ENCODE data around the gene MPND. TPM values are rescaled to one million over a fixed set of nuclear protein-coding genes. Genes with fewer than 3 reads are reported as not detected.
"Not testable (repeated sequence)": the region's sequence is repeated elsewhere in the genome, so short reads cannot be mapped to it uniquely, and the experiment has no call there.

Gene MPND
- total RNA-seq, 1 experiment from 2014 or later = 1.3 TPM

DNA sequence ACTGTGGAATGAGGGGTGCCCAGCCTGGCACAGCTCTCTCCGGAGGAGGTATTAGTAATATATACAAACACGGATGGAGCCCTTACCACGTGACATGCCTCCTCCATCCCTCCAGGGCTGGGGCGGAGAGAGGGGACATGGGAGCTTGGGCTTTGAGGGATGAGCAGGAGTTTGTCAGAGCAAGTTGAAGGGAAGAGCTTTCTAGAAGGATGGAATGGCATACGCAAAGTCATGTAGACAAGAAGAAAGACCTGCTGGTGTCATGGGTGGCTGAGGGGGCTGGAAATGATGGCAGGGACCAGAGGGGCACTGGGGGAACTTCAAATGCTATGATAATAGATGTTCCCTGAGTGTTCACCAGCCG is 2.6 kb downstream of the MPND start:
- no peak for DNase-seq (ENCODE audit: low read depth)

DNA sequence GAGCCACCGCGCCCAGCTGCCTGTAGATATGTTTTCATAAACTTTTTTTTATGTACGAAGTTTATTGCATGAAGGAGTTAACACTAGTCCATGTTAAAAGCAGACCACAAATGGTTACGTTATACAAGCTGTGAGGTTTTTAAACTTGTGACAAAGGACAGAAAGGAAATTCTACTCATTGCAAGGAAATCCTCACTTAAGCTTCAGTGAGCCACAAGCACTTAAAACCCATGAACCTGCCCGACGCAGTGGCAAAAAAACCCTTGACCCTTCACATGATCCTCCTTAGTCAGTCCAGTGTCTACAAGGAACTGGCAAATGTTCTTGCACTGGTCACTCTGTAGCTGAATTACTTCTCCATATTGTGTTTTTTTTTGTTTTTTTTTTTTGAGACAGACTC is 4.2 kb downstream of the MPND start:
- no peak for DNase-seq (ENCODE audit: low read depth)

DNA sequence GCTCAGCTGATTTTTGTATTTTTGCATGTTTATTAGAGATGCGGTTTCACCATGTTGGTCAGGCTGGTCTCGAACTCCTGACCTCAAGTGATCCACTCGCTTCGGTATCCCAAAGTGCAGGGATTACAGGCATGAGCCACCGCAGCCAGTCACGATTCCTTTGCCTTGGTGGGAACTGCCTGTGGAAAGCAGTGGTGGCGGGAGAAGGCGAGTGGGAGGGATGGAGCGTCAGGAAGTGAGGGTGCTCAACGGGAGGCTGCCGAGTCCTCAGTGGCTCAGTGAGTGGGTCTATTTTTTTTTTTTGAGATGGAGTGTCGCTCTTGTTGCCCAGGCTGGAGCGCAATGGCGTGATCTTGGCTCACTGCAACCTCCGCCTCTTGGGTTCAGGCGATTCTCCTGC is 5.9 kb downstream of the MPND start:
- DNase-seq (ENCODE audit: low read depth) = not testable (repeated sequence)

DNA sequence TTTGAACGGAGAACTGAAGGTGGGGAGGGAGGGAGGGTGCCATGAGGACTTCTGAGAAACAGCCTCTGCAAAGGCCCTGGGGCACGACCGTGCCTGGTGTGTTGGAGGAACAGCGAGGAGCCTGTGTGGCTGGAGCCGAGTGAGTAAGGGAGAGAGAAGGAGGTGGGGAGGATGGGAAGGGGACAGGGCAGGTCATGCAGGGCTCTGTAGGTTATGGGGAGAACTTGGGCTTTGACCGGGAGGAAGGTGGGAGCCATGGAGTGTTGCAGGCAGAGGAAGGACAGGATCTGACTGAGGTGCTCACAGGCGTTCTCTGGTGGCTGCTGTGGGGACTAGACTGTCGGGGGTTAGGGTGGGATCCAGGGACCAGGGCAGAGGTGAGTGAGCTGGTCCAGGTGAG is 6.7 kb downstream of the MPND start:
- DNase-seq (ENCODE audit: low read depth) = no peak

DNA sequence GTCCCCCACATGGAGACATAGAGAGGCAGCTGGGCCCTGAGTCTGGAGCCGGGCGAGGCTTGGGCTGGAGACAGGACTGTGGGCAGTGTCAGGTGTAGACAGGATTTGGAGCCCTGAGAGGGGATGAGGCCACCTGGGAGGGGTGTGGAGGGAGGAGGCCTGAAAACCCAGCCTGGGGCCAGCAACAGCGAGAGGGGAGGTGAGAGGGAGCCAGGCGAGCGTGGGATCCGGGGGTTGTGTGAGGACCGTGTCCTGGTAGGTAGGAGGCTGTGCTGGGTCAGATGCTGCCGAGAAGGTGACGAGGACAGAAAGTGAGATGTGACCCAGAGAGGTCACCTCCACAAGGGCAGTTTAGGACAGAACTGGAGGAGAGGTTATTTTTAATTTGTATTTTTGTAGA is 7.4 kb downstream of the MPND start:
- no peak for DNase-seq (ENCODE audit: low read depth)

DNA sequence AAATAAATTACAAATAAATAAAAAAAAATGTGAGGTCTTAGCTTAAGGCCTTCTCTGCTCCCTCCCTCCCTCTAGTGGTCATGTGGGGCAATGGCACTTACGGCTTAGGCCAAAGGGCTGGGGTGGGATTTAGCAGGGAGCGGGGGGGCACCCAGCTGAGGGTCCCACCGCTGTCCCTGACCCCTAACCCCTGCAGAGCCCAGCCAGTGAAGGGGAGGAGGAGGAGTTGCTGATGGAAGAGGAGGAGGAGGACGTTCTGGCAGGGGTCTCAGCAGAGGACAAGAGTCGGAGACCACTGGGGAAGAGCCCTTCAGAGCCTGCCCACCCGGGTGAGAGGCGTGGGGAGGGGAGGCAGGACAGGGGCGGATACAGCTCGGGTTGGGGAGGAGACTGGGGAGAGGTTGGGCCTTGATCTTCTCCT is 9.3 kb downstream of the MPND start:
- no peak for DNase-seq (ENCODE audit: low read depth)

DNA sequence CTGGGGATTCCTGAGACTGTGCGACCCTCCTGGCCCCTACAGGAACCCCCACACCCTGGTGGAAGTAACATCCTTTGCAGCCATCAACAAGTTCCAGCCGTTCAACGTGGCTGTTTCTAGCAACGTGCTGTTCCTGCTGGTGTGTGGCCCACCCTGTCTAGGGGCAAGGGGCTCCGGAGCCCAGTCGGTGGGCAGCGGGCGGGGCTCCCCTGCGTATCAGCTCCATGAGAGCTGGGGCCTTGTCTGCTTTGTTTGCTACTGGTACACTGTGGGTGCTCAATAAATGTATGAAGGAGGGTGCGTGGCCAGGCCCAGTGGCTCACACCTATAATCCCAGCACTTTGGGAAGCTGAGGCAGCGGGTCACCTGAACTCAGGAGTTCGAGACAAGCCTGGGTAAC is 10.9 kb downstream of the MPND start:
- DNase-seq (ENCODE audit: low read depth) = no peak

DNA sequence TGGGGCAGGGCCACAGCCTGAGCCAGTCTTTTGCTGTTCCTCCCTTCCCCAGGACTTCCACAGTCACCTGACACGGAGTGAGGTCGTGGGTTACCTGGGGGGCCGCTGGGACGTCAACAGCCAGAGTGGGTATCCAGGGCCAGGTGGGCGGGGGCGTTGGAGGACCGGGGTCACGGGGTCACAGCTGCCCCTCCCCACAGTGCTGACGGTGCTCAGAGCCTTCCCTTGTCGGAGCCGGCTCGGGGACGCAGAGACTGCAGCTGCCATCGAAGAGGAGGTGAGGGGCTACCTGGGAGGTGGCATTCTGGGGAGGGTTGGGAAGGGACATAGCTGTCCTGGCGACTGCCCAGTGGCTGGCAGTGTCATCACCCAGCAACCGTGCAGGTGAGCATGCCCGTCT is 11.5 kb downstream of the MPND start:
- no peak for DNase-seq (ENCODE audit: low read depth)

DNA sequence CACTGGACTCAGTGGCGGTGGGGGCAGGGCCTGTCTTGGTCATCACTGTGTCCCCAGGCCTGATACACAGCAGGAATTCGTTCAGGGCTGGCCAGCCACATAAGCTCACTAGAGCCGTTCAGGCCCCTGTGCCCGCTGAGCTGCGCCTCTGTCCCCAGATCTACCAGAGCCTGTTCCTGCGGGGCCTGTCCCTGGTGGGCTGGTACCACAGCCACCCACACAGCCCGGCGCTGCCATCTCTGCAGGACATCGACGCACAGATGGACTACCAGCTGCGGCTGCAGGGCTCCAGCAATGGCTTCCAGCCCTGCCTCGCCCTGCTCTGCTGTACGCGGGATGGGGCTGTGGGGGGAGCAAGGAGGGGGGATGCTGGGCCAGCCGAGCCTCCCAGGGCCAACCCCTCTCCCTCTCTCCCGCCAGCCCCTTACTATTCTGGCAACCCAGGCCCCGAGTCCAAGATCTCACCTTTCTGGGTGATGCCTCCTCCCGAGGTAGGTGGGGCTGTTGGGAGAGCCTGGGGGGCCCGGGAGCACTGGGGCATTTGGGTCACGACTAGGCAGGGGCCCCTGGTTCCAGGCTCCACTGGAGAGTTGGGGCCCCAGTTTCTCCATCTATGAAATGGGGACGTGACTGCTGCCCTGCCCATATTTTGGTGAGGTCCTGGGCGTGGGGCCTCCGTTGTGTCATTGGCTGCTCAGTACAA is 13.9 kb downstream of the MPND start:
- DNase-seq (ENCODE audit: low read depth) = no peak

DNA sequence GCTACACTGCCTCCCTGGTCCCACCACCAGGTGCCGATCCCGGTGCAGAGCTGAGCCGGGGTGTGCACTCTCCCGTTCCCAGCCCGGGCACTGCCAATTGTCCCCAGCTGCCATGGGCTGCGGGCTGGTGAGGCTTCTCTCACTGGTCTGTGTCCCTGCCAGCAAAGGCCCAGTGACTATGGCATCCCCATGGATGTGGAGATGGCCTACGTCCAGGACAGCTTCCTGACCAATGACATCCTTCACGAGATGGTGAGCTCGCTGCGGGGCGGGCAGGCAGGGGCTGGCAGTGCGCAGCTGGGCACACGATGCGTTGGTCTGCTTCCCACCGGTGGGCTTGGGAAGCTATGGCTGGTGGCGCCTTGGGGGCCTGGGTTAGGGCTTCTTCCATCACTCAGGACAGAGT is 14.6 kb downstream of the MPND start:
- no peak for DNase-seq (ENCODE audit: low read depth)

DNA sequence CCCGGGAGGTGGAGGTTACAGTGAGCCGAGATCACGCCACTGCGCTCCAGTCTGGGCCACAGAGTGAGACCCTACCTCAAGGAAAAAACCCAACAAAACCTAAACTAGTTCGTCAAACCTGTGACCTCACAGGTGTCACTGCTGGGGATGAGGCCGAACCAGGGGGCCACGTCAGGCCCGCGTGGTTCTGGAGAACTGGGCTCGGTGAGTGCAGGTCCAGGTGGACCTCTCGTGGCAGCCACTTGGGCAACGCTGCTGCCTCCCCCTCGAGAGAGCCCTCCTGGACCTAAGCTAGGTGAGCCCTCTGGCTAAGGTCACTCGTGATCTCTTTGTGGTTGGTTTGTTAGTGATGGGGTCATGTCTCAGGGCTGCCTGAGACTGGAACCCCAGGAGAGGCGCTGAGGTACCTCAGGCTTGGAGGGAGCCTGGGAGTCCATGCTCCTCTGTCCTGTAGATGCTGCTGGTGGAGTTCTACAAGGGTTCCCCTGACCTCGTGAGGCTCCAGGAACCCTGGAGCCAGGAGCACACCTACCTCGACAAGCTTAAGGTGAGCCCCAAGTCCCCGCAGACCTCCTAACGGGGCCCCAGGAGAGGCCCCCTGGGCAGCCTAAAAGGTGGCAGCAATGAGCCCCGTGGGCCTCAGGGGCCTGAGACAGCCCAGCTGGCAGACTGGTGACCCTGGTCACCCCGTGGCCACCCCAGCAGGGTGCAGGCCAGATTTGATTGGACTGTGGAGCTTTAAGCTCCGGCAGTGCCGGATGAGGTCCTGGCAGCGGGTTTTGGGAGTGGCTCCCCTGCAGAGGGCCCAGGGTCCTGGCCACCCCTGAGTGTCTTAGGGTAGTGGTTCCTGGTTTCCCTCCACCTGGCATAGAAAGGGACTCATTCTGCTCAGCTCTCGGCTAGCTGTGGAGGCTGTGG is 15.6 kb downstream of the MPND start:
- no peak for DNase-seq (ENCODE audit: low read depth)

DNA sequence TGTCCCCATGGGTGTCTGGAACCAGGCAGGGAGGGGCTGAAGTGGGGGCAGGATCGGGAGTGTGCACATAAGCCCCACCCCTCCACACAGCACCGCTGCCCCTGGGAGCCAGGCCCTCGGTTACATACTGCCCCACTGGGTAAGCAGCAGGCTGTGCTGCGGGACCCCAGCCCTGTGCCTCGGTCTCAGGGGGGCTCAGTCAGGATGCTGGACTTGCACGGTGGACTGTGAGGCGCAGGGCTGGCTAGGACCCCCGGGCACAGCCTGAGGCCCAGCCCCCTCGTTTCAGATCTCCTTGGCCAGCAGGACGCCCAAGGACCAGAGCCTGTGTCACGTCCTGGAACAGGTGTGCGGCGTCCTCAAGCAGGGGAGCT is 16.3 kb downstream of the MPND start:
- no peak for DNase-seq (ENCODE audit: low read depth)

DNA sequence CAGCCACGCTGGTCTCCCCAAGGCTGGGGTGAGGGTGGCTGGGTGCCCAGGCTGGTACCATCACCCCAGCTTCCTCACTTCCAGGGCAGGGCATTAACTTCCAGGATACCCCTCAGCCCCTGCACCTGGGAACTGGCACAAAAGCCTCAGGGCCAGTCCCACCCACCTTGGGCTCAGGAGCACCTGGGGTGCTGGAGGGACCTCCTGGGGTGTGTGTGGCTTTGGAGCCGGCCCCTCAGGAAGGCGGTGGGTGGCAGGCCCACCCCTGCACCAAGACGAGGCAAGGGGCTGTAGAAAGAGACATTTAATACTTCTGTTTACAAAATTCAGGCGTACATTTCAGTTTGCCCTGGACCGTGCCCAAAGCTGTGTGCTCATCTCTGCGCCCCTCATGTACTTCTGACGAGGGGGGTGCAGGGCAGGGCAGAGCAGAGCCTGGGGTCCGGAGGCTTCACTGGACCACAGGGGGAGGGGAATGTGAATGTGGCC is 16.8 kb downstream of the MPND start:
- no peak for DNase-seq (ENCODE audit: low read depth)

DNA sequence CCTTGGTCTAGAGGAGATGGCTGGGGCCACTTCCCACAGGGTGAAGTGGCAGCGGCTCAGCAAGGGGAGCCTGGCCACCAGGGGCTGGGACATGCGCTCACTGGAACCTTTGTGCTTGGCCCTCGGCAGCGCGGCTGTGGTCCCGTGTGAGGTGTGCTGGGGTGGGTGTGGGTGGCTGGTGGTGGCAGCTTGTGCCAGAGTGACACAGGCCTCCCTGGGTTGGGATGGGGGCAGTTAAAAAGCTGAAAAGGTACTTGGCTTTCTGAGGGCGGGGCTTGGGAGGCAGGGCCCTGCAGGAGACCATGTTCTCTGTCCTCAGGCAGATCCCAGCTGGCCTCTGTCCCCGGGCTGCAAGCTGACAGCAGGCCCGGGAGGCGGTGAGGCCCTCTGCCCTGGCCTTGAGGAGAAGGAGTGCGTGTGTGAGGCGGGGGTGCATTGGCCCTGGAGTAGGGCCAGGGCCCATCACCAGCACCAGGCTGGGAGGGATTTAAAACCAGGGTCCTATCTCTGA is 17.3 kb downstream of the MPND start:
- DNase-seq (ENCODE audit: low read depth) = no peak

DNA sequence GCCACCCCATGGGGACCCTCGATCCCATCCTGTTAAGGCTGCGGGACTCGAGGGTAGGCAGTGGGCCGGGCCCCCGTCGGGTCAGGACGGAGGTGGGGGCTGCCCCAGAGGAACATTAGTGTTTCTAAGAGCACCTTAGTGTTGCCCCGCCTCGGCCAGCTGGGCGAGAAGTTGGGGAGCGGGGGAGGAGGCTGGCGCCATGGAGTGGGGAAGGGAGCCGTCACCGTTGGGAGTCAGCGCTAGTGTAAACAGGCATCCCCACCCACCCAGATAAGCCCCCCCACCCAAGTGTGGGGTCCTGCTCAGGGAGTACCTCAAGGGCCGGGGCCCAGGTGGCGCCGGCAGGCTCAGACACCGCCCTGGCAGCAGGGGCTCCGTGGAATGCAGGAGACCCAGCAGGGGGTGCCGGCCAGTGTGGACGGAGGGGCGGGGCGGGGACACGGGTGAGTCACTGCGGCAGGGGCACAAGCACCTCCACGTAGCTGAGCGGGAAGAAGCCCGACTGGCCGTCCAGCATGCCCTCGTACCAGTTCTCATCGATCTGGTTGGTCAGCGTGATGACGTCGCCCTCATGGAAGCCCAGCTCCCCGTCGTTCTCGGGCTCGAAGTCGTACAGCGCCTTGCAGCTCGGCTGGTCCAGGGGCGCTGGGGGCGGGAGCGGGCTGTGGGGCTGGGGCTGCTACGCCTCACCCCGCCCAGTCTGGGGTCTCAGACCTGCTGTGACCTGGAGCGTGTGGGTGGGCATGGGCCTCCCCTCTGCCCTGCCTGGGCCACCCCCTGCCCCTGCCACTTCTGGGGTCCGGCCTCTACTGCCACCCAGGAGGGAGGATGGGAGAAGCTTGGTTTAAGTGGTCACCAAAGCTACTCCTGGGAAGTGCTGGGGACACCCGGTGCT is 18.0 kb downstream of the MPND start:
- DNase-seq (ENCODE audit: low read depth) = no peak

DNA sequence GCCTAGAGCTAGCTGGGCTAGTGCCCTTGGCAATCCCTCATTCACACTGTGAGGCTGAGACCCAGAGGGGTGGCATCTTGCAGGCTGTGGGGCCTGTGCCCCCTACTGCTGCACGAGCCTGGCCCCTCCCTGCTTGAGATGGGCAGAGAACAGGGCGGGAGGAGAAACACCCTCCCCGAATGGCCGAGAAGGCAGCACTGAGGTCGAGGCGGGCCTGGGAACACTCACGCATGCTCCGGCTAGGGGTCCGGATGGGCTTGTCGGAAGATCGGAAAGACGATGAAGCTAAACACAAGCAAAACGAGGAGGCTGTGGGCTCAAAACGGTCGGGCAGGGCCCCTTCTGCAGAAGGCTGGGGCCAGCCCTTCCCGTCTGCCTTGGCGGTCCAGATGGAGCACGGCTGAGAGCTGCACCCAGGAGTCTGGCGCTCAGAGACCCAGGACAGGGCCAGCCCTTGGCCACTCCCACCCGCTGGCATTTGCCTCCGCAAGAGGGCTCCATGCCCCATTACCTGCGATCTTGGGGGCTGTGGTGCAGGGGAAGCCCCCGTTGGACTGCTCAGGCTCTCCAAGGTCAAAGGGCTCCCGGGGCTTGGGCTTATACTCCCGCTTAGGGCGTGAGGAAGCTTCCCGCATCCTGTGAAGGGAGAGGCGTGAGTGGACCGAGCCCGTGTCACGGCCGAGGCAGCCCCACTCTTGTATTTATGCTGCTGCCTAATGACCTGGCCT is 18.9 kb downstream of the MPND start:
- no peak for DNase-seq (ENCODE audit: low read depth)

DNA sequence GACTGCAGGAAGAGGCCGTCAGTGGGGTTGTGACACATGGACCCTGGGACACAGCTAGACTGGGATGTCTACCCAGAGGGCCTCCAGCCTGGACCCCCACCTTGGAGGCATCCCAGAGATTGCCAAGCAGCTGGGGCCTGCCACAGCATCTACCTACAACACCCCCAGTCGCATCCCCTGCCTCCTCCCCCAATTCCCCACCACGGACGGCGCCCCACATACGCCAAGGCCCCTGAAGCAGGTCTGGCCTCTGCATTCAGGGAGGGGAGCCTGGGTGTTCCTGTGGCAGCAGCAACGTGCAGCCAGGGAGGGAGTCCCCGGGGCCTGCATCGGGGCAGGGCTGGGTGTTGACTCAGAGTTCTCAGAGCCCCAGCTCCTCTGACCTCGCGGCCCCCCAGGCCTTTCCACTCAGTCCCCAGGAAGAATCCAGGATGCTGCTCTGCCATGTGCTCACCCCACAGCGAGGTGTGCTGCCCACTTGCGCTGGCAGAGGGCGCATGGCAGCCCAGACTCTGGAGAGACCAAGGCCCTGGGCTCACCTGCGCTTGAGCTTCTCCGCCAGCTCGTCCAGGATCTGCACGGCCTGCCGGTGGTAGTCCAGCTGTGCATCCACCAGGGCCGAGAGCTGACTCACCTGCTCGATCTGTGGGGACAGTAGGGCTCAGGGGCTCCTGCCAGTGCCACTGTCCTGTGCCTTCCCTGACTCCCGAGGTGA is 19.6 kb downstream of the MPND start:
- DNase-seq (ENCODE audit: low read depth) = no peak

DNA sequence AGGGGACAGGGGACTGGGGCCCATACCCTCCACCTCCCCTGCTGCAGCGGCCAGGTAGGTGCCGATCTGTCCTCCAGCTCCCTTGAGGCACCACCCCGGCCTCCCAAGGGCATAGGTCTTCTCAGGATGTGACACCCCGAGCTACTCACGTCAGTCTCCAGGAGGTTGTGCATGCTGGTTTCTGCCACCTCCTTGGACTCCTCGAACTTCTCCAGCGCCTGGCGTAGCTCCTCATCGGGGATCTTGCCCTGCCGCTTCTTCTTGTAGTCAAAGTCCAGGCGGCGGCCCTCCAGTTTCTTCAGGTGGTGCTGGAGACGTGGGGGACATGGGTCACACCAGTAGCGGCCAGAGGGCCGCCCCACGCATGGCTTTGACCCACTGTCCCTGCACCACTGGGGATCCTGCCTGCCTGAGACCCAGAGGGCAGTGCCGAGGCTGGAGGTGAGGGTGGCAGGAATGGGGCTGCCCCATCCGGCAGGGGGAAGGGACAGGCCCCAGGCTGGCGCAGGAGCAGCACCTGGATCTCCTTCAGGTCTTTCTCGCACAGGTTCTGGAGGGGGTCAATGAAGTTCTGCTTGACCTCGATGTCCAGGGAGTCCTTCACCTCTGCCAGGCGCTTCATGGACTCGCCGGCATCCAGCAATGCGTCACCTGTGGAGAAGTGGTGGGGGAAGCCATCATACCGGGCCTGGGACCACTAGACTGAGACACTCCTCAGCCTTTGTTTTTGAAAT is 20.4 kb downstream of the MPND start:
- no peak for DNase-seq (ENCODE audit: low read depth)

DNA sequence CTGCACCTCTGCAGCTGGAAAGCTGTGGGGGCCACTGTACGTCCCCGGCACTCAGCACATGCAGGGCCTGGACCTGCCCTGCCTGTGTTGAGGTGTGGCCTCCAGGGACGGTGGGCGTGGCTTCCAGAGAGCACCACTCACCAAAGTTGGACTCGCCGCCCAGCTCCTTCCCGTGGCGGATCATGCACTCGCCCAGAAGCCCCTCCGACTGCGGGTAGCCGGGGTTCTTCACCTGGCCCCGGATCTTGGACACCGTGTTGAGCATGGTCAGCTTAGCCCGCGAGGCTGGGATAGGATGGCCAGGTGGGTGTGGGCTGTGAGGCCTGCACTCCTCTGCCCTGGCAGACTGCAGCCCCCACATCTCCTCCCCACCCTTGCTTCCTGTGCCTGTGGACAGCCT is 22.0 kb downstream of the MPND start:
- DNase-seq (ENCODE audit: low read depth) = no peak
